Embryonic facial prominence (tissue), 1 donor: ENCODE data around the gene ALAS2.
"Not testable (repeated sequence)": the region's sequence is repeated elsewhere in the genome, so short reads cannot be mapped to it uniquely, and the experiment has no call there.

Source experiments
- DNase-seq: peaks from one replicate; pipeline ENCODE4 v3.0.0-alpha.2; 2016; ENCODE audit errors: extremely low spot score

The ALAS2 gene

DNA sequence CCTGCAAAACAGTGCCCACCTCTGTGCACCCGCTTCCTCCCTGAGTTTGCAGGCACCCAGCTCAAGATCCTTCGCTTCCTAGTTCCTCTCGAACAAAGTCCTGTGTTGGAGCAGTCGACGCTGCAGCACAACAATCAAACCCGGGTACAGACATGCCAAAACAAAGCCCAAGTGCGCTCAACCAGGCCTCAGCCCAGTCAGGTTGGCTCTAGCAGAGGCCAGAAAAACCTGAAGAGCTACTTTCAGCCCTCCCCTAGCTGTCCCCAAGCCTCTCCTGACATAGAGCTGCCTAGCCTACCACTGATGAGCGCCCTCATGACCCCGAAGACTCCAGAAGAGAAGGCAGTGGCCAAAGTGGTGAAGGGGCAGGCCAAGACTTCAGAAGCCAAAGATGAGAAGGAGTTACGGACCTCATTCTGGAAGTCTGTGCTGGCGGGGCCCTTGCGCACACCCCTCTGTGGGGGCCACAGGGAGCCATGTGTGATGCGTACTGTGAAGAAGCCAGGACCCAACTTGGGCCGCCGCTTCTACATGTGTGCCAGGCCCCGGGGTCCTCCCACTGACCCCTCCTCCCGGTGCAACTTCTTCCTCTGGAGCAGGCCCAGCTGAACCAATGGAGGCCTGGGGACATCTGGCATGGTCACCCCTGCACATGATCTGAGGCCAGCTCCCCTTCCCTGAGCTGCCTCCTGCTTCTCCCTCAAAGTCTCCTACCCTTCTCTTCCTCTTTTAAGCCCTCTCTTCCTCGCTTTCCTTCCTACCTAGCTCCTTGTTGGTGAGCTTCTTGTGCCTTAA lies 23.8 kb downstream of the ALAS2 start:
- DNase-seq: no peak

GRCh38 chrX:55005256-55005655 lies 25.5 kb downstream of the ALAS2 start:
- DNase-seq: no peak

DNA sequence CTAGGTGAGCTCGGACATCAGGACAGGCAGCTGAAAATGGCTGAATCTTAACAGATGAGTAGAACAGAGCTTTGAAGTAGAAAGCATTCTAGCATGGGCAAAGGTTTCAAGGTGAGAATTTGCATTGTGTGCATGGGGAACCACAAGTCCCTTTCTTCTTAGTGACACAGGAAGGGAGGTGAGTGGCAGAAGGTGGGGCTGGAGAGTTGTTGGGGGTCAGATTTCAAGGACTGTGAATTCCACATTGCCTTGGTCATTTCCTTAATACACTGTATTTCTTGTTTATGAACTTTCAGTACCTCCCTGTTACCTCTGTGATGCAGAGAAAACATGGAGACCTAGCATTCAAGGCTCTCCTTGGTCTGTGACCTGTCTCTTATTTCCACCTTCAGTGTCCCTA lies 26.5 kb downstream of the ALAS2 start:
- no peak for DNase-seq

GRCh38 chrX:54999717-55000598 lies 30.8 kb downstream of the ALAS2 start, which contains the start of gene APEX2:
Gene APEX2, plus strand, starts transcription at chrX:55000363. Its CDS starts 60 bp downstream, at chrX:55000423.
- peak; percentile 71 for DNase-seq

DNA sequence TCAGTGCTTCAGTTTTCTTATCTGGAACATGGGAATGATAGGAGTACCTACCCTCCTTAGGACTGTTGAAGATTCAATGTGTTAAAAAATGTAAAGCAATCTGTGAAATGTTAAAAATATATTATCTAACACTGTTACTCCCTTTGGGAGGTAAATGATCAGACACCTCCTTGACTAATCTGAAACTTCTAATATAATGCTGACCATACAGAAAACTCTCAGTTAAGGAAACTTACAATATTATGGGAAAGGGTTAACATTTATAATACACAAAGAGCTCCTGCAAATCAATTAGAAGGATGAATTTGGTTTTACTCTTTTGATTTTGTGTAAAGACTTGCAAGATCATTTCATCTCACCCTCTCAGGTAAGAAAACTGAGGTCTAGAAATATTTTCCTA lies 35.2 kb downstream of the ALAS2 start:
- DNase-seq: no peak

DNA sequence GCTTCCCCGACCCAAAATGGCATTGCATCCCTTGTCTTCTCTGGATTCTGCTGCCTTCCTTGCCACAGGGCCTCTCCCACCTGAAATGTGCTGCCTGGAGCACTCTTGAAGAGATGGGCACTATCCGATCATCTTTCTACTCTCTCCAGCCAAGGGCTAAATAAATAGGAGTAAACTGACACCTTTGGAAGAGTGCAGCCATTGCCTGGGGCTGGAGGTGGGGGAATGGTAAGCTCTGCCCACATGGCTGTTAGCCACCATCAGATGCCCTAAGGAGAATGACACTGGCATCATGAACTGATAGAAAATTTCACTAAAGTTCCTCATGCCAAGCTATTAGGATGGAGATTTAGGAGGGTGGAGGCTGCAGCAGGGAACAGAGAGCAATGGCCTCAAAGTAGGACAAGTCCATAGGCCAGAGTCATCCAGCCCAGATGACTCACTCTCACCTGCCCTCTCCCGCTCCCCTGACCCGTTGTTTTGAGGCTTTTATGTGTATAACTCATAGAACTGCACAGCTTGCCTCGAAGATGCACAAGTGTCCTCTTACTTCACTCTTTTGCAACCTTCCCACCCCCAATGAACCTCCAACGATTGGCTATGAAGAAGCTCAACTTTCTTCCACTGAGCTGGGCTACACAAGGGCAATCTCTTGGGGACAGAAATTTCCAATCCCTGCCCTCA lies 36.0 kb downstream of the ALAS2 start:
- no peak for DNase-seq

GRCh38 chrX:54994099-54994498 lies 36.7 kb downstream of the ALAS2 start, which contains the start of gene PFKFB1:
Gene PFKFB1, minus strand, starts transcription at chrX:54994188. Its CDS starts 181 bp downstream, at chrX:54994007.
- no peak for DNase-seq

DNA sequence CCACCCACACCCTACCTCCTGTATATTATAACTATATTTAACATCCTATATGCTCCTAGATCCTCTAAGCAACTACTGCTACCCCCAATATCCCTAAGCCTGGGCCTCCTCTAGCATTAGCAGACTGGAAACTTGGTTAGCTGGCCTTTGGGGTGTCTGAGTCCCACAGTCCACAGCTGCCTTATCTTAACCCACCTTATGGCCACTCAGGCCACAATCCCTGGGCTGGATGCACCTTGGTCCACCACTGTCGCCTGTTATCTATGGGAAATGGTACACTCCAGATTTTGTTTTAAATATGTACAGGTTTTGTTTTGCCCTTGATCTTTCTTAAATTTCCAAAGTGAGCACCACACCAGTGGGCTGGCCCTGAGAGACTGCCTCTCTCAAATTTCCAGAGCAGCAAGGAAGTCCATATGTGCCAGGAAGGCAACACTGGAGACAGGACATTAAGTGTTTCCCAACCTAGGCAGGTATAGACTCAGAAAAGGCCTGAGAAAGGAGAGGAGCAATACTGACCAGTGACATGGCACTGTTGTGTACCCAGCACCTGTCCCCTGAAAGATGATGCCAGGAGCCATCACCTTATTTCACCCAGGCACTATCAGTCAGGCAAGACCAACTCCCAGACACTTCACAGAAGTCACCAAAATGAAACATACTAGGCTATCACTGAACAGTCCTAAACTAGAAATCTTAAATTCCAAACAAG lies 37.7 kb downstream of the ALAS2 start:
- no peak for DNase-seq

DNA sequence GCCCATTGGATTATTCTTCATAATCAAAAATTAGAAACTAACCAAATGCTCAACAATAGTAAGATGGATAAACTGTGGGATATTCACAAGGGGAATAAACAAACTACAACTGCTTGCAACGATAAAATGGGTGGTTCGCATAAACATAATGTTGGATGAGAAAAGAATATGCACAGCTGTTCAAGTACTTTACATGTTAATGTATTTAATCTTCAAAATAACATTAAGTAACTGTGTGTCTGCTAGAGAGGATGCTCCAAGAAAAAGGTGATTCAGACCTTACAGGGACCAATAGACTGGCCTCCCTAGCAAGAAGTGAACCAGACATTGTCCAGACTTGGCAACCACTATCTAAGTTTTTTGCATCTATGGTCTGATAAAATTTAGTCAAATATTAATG lies 39.1 kb downstream of the ALAS2 start:
- DNase-seq: no peak

- not testable (repeated sequence) for DNase-seq
These were observed 47.5 kb downstream of the ALAS2 start for GRCh38 chrX:54983306-54983705.

DNA sequence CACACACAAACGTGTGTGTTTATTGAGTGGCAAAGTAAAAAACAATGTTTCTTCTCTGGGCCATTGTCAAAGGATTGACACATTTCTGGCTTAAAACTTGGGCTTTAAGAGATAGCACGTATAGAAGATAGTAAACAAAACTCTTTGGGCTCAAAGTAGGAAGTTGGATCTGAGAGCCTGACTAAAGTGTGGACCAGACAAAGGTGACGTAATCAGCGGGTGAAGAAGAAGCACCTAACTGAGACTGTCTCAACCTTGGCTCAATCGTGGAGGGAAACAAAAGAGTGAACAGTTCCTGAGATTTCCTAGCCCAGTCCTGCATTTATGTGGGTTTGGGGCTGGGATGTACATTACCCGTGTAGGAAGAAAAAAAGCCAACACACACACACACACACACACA lies 50.4 kb downstream of the ALAS2 start:
- no peak for DNase-seq

GRCh38 chrX:54979432-54979831 lies 51.3 kb downstream of the ALAS2 start:
- DNase-seq: no peak

DNA sequence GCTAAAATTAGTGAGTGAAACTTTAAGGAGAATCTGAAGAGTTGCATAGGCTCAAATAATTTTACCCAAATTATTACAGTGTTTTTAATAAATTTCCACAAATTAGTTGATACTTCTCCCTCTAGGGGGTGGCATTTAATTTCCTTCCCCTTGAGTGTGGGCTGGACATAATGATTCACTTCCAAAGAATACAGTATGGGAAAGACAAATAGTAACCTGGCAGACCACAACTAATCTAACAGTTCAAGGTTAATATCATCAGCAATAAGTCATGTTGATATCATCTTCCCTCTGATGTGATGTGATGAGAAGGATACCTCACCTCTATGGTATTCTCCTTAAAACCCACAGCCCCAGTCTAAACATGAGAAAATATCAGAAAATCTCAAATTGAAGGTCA lies 52.3 kb downstream of the ALAS2 start:
- DNase-seq: no peak

DNA sequence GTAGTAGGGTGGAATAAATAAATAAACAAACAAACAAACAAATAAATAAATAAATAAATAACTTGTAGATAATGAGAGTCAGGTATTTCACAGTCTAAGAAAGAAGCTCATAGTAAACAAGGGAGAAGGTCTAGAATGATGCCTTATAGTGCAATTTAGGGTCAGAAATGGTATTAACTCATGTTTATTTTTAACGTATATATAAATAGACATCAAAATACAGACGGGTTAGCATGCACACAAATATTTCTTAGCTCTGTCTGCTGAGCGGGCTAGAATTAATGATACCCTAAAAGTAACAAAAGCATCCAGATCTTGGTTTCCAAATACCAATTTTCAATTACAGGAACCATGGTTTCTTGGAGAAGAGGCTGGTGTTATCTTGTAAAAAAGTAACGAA lies 53.4 kb downstream of the ALAS2 start:
- DNase-seq: no peak

DNA sequence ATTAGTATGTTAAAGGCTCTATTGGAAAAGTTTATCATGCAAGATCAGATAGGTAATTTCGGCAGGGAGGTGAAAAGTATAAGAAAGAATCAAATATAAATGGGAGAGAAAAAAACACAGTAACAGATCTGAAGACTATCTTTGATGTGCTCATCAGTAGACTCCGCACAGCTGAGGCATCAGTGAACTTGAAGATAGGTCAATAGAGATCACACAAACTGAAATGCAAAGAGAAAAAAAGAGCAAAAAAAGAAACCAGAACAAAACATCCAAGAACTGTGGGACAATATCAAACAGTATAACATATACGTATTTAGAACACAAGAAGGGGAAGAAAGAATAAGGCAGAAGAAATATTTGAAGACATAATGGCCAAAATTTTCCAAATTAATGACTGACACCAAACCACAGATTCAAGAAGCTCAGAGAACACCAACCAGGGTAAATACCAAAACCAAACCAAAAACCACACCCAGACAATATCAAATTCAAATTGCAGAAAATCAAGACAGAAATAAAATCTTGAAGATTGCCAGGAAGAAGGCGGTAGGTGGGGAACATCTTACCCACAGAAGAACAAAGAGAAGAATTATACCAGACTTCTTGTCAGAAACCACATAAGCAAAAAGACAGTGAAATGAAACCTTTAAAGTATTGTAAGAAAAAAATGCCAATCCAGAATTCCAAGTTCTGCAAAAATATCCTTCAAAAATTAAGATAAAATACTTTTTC lies 65.8 kb downstream of the ALAS2 start:
- DNase-seq: no peak

DNA sequence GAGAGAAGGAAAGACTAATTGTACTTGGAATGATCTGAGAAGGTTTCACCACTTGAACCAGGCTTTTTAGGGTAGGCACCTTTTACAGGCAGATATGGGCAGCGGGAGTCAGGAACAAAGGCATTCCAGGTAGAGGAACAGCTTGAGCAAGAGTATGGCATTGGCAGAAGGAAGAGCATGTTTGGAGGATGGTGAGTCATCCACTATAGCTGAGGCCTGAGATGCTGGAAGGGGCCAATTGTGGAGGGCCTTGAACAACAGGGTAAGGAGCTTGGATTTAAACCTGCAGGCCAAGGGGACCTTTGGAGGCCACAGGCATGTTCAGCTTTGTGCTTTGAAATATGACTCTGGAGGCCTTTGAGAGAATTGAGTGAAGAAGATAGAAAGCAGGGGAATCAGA lies 69.0 kb downstream of the ALAS2 start:
- DNase-seq: no peak
